ENCODE data around the gene TDRD3. TPM values are rescaled to one million over a fixed set of nuclear protein-coding genes. Genes with fewer than 3 reads are reported as not detected.
"Not testable (repeated sequence)": the region's sequence is repeated elsewhere in the genome, so short reads cannot be mapped to it uniquely, and the experiment has no call there.

Gene TDRD3
- total and polyA plus RNA-seq, 2 donors, result 18.5 to 26.3 TPM

GRCh38 chr13:60409574-60410292, 12.7 kb downstream of the TDRD3 start:
- not testable (repeated sequence) for H3K27ac ChIP-seq (ENCODE audit: low read depth in 1 of 2, low read length in 1 of 2)

GRCh38 chr13:60410299-60410698, 13.3 kb downstream of the TDRD3 start:
- H3K36me3 ChIP-seq (ENCODE audit: control insufficient read depth in 2 of 2, insufficient read depth in 2 of 2, low read length in 1 of 2), result no peaks in the 10 kb centered on the region
- no peaks in the 10 kb centered on the region for H3K27me3 ChIP-seq (ENCODE audit: control insufficient read depth in 2 of 2, insufficient read depth in 1 of 2, low read length in 1 of 2)
- no peak overlapping the region for H3K4me3 ChIP-seq (ENCODE audit: low read length in 2 of 2)
- no peak overlapping the region for H3K27ac ChIP-seq (ENCODE audit: low read depth in 1 of 2, low read length in 1 of 2)
- no peak for DNase-seq (ENCODE audit: low read depth in 6 of 9, low spot score in 9 of 9)
- 94% methylated on average over 3 of the region's 3 CpGs for WGBS
- no peaks in the 10 kb centered on the region for H3K4me1 ChIP-seq (ENCODE audit: control insufficient read depth in 2 of 2, insufficient read depth in 2 of 2, low read length in 2 of 2)
- H3K9me3 ChIP-seq (ENCODE audit: control insufficient read depth in 2 of 2, insufficient read depth in 1 of 2, low read length in 1 of 2), result peaks cover 0 to 4% of the 10 kb centered on the region in 2 donors

More at GRCh38 chr13:60409574-60410292, 12.7 kb downstream of the TDRD3 start:
- not testable (repeated sequence) for H3K27me3 ChIP-seq (ENCODE audit: control insufficient read depth in 2 of 2, insufficient read depth in 1 of 2, low read length in 1 of 2); H3K4me3 ChIP-seq (ENCODE audit: low read length in 2 of 2); H3K9me3 ChIP-seq (ENCODE audit: control insufficient read depth in 2 of 2, insufficient read depth in 1 of 2, low read length in 1 of 2); DNase-seq (ENCODE audit: low read depth in 6 of 9, low spot score in 9 of 9); H3K4me1 ChIP-seq (ENCODE audit: control insufficient read depth in 2 of 2, insufficient read depth in 2 of 2, low read length in 2 of 2); H3K36me3 ChIP-seq (ENCODE audit: control insufficient read depth in 2 of 2, insufficient read depth in 2 of 2, low read length in 1 of 2)
- 90% methylated on average over 4 of the region's 4 CpGs for WGBS

GRCh38 chr13:60411464-60411863, 14.4 kb downstream of the TDRD3 start:
- 49% methylated on average over 1 of the region's 1 CpG for WGBS
- no peaks in the 10 kb centered on the region for H3K27me3 ChIP-seq (ENCODE audit: control insufficient read depth in 2 of 2, insufficient read depth in 1 of 2, low read length in 1 of 2)
- no peak for DNase-seq (ENCODE audit: low read depth in 6 of 9, low spot score in 9 of 9)
- no peak overlapping the region for H3K27ac ChIP-seq (ENCODE audit: low read depth in 1 of 2, low read length in 1 of 2)
- no peak overlapping the region for H3K4me3 ChIP-seq (ENCODE audit: low read length in 2 of 2)
- peaks cover 0 to 4% of the 10 kb centered on the region in 2 donors for H3K9me3 ChIP-seq (ENCODE audit: control insufficient read depth in 2 of 2, insufficient read depth in 1 of 2, low read length in 1 of 2)
- no peaks in the 10 kb centered on the region for H3K36me3 ChIP-seq (ENCODE audit: control insufficient read depth in 2 of 2, insufficient read depth in 2 of 2, low read length in 1 of 2)
- H3K4me1 ChIP-seq (ENCODE audit: control insufficient read depth in 2 of 2, insufficient read depth in 2 of 2, low read length in 2 of 2), result no peaks in the 10 kb centered on the region

- DNase-seq (ENCODE audit: low read depth in 6 of 9, low spot score in 9 of 9), result no peak
- 96% methylated on average over 2 of the region's 2 CpGs for WGBS
- Histone ChIP-seq H3K27ac (ENCODE audit: low read depth in 1 of 2, low read length in 1 of 2) (no peak overlapping the region), H3K27me3 (ENCODE audit: control insufficient read depth in 2 of 2, insufficient read depth in 1 of 2, low read length in 1 of 2) (no peaks in the 10 kb centered on the region), H3K9me3 (ENCODE audit: control insufficient read depth in 2 of 2, insufficient read depth in 1 of 2, low read length in 1 of 2) (peaks cover 0 to 4% of the 10 kb centered on the region in 2 donors), H3K36me3 (ENCODE audit: control insufficient read depth in 2 of 2, insufficient read depth in 2 of 2, low read length in 1 of 2) (no peaks in the 10 kb centered on the region), H3K4me1 (ENCODE audit: control insufficient read depth in 2 of 2, insufficient read depth in 2 of 2, low read length in 2 of 2) (no peaks in the 10 kb centered on the region), H3K4me3 (ENCODE audit: low read length in 2 of 2) (no peak overlapping the region)
These were observed 15.0 kb downstream of the TDRD3 start for GRCh38 chr13:60411983-60412382.

- Histone ChIP-seq H3K27ac (ENCODE audit: low read depth in 1 of 2, low read length in 1 of 2) (no peak overlapping the region), H3K27me3 (ENCODE audit: control insufficient read depth in 2 of 2, insufficient read depth in 1 of 2, low read length in 1 of 2) (no peaks in the 10 kb centered on the region), H3K9me3 (ENCODE audit: control insufficient read depth in 2 of 2, insufficient read depth in 1 of 2, low read length in 1 of 2) (no peaks in the 10 kb centered on the region), H3K36me3 (ENCODE audit: control insufficient read depth in 2 of 2, insufficient read depth in 2 of 2, low read length in 1 of 2) (no peaks in the 10 kb centered on the region), H3K4me1 (ENCODE audit: control insufficient read depth in 2 of 2, insufficient read depth in 2 of 2, low read length in 2 of 2) (no peaks in the 10 kb centered on the region), H3K4me3 (ENCODE audit: low read length in 2 of 2) (no peak overlapping the region)
- no peak for DNase-seq (ENCODE audit: low read depth in 6 of 9, low spot score in 9 of 9)
- WGBS, result 97% methylated on average over 3 of the region's 3 CpGs
These were observed 16.0 kb downstream of the TDRD3 start for GRCh38 chr13:60412909-60413616.

- no peak for DNase-seq (ENCODE audit: low read depth in 6 of 9, low spot score in 9 of 9)
- Histone ChIP-seq H3K4me1 (ENCODE audit: control insufficient read depth in 2 of 2, insufficient read depth in 2 of 2, low read length in 2 of 2) (no peaks in the 10 kb centered on the region), H3K36me3 (ENCODE audit: control insufficient read depth in 2 of 2, insufficient read depth in 2 of 2, low read length in 1 of 2) (no peaks in the 10 kb centered on the region)
These were observed 17.2 kb downstream of the TDRD3 start for GRCh38 chr13:60414177-60414576.

GRCh38 chr13:60417734-60418133, 20.7 kb downstream of the TDRD3 start:
- WGBS, result 95% methylated on average over 2 of the region's 2 CpGs
- Histone ChIP-seq H3K27ac (ENCODE audit: low read depth in 1 of 2, low read length in 1 of 2) (no peak overlapping the region), H3K36me3 (ENCODE audit: control insufficient read depth in 2 of 2, insufficient read depth in 2 of 2, low read length in 1 of 2) (no peaks in the 10 kb centered on the region), H3K9me3 (ENCODE audit: control insufficient read depth in 2 of 2, insufficient read depth in 1 of 2, low read length in 1 of 2) (peaks cover 0 to 5% of the 10 kb centered on the region in 2 donors), H3K4me1 (ENCODE audit: control insufficient read depth in 2 of 2, insufficient read depth in 2 of 2, low read length in 2 of 2) (no peaks in the 10 kb centered on the region), H3K27me3 (ENCODE audit: control insufficient read depth in 2 of 2, insufficient read depth in 1 of 2, low read length in 1 of 2) (no peaks in the 10 kb centered on the region), H3K4me3 (ENCODE audit: low read length in 2 of 2) (no peak overlapping the region)
- DNase-seq (ENCODE audit: low read depth in 6 of 9, low spot score in 9 of 9), result no peak

More at GRCh38 chr13:60414177-60414576, 17.2 kb downstream of the TDRD3 start:
- Histone ChIP-seq H3K4me3 (ENCODE audit: low read length in 2 of 2) (no peak overlapping the region), H3K9me3 (ENCODE audit: control insufficient read depth in 2 of 2, insufficient read depth in 1 of 2, low read length in 1 of 2) (no peaks in the 10 kb centered on the region), H3K27ac (ENCODE audit: low read depth in 1 of 2, low read length in 1 of 2) (no peak overlapping the region), H3K27me3 (ENCODE audit: control insufficient read depth in 2 of 2, insufficient read depth in 1 of 2, low read length in 1 of 2) (no peaks in the 10 kb centered on the region)

- Histone ChIP-seq H3K27ac (ENCODE audit: low read depth in 1 of 2, low read length in 1 of 2) (no peak overlapping the region), H3K36me3 (ENCODE audit: control insufficient read depth in 2 of 2, insufficient read depth in 2 of 2, low read length in 1 of 2) (no peaks in the 10 kb centered on the region), H3K4me1 (ENCODE audit: control insufficient read depth in 2 of 2, insufficient read depth in 2 of 2, low read length in 2 of 2) (no peaks in the 10 kb centered on the region), H3K27me3 (ENCODE audit: control insufficient read depth in 2 of 2, insufficient read depth in 1 of 2, low read length in 1 of 2) (no peaks in the 10 kb centered on the region), H3K9me3 (ENCODE audit: control insufficient read depth in 2 of 2, insufficient read depth in 1 of 2, low read length in 1 of 2) (peaks cover 0 to 5% of the 10 kb centered on the region in 2 donors), H3K4me3 (ENCODE audit: low read length in 2 of 2) (no peak overlapping the region)
- no peak for DNase-seq (ENCODE audit: low read depth in 6 of 9, low spot score in 9 of 9)
- WGBS, result 83% methylated on average over 2 of the region's 2 CpGs
These were observed 21.9 kb downstream of the TDRD3 start for GRCh38 chr13:60418954-60419353.

GRCh38 chr13:60425332-60425731, 28.3 kb downstream of the TDRD3 start:
- H3K4me3 ChIP-seq (ENCODE audit: low read length in 2 of 2), result no peak overlapping the region
- peaks cover 0 to 5% of the 10 kb centered on the region in 2 donors for H3K9me3 ChIP-seq (ENCODE audit: control insufficient read depth in 2 of 2, insufficient read depth in 1 of 2, low read length in 1 of 2)
- no peaks in the 10 kb centered on the region for H3K27me3 ChIP-seq (ENCODE audit: control insufficient read depth in 2 of 2, insufficient read depth in 1 of 2, low read length in 1 of 2)
- 98% methylated on average over 4 of the region's 4 CpGs for WGBS
- no peak overlapping the region for H3K27ac ChIP-seq (ENCODE audit: low read depth in 1 of 2, low read length in 1 of 2)
- no peaks in the 10 kb centered on the region for H3K36me3 ChIP-seq (ENCODE audit: control insufficient read depth in 2 of 2, insufficient read depth in 2 of 2, low read length in 1 of 2)
- H3K4me1 ChIP-seq (ENCODE audit: control insufficient read depth in 2 of 2, insufficient read depth in 2 of 2, low read length in 2 of 2), result no peaks in the 10 kb centered on the region
- no peak for DNase-seq (ENCODE audit: low read depth in 6 of 9, low spot score in 9 of 9)
